HL-60 (cell line): ENCODE results near the gene SLC5A2.

Source experiments
- DNase-seq, 2 experiments: peaks; one replicate each; pipeline ENCODE4 v3.0.0-alpha.2; 2010 to 2020; ENCODE audit warnings: low read depth in 1 of 2, low spot score in 1 of 2
- H3K27ac ChIP-seq: fragments of 250-450 bp; sonication (Bioruptor Pico); replicated peaks from 2 replicates; pipeline ENCODE4 v1.5.1; 2020; ENCODE audit warnings: mild to moderate bottlenecking, moderate library complexity
- H3K27me3 ChIP-seq: fragments of 250-450 bp; sonication (Bioruptor Pico); 2 replicates; pipeline ENCODE4 v1.5.1; 2021; ENCODE audit warnings: mild to moderate bottlenecking, moderate library complexity; ENCODE audit not compliant: insufficient read depth, poor library complexity, severe bottlenecking
- H3K4me3 ChIP-seq: replicated peaks from 2 replicates; pipeline ENCODE4 v1.5.1; 2011; ENCODE audit warnings: mild to moderate bottlenecking, control low read depth, low read length; ENCODE audit not compliant: insufficient read depth
- GABPA ChIP-seq: IDR thresholded peaks from 2 replicates; pipeline ENCODE4 v1.6.1; 2012; ENCODE audit warnings: low read depth
- POLR2AphosphoS5 ChIP-seq: IDR thresholded peaks from 2 replicates; pipeline ENCODE4 v1.6.1; 2012; ENCODE audit warnings: low read depth
- SPI1 ChIP-seq: IDR thresholded peaks from 2 replicates; pipeline ENCODE4 v1.6.1; 2012; ENCODE audit warnings: low read depth, mild to moderate bottlenecking, borderline replicate concordance
- long read RNA-seq: library from polyadenylated mRNA; unstranded; transcript quantifications from one replicate; pipeline ENCODE4 v2.0.0, GENCODE V29; 2020
- TF ChIP-seq, protein P1 (sequence below): IDR thresholded peaks from 2 replicates; pipeline ENCODE4 v1.6.1; 2012; ENCODE audit warnings: low read depth; ENCODE audit not compliant: insufficient replicate concordance
- TF ChIP-seq, protein P2 (sequence below): IDR thresholded peaks from one replicate; pipeline ENCODE4 v1.5.1; 2011; ENCODE audit warnings: low read length, control low read depth, inconsistent platforms; ENCODE audit not compliant: insufficient read depth

SLC5A2 gene
- long read RNA-seq, partial matches to known transcripts: 0 of 2 reads
- long read RNA-seq, other reads (novel, unspliced or antisense): 2 of 2 reads

DNA sequence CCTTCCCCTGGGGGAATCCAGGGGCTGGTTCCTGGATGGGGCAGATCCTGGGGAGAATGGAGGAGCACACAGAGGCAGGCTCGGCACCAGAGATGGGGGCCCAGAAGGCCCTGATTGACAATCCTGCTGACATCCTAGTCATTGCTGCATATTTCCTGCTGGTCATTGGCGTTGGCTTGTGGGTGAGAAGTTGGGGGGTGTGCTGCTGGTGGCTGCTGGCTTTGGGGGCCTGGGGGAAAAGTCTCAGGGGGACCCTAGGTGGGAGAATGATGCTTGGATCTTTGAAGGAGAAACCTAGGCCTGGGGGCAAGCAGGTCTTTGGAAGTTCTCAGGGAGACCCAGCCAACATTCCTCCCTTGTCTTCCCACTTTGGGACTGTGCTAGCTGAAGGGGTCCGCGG is at the start of gene SLC5A2:
Gene SLC5A2, plus strand, starts transcription at position 43 of the 400 bp plus-strand sequence. Its CDS starts 14 bp downstream, at position 57.
- TF ChIP-seq, protein P1, sequence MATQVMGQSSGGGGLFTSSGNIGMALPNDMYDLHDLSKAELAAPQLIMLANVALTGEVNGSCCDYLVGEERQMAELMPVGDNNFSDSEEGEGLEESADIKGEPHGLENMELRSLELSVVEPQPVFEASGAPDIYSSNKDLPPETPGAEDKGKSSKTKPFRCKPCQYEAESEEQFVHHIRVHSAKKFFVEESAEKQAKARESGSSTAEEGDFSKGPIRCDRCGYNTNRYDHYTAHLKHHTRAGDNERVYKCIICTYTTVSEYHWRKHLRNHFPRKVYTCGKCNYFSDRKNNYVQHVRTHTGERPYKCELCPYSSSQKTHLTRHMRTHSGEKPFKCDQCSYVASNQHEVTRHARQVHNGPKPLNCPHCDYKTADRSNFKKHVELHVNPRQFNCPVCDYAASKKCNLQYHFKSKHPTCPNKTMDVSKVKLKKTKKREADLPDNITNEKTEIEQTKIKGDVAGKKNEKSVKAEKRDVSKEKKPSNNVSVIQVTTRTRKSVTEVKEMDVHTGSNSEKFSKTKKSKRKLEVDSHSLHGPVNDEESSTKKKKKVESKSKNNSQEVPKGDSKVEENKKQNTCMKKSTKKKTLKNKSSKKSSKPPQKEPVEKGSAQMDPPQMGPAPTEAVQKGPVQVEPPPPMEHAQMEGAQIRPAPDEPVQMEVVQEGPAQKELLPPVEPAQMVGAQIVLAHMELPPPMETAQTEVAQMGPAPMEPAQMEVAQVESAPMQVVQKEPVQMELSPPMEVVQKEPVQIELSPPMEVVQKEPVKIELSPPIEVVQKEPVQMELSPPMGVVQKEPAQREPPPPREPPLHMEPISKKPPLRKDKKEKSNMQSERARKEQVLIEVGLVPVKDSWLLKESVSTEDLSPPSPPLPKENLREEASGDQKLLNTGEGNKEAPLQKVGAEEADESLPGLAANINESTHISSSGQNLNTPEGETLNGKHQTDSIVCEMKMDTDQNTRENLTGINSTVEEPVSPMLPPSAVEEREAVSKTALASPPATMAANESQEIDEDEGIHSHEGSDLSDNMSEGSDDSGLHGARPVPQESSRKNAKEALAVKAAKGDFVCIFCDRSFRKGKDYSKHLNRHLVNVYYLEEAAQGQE: no peak
- TF ChIP-seq SPI1: no peak
- TF ChIP-seq POLR2AphosphoS5: no peak
- TF ChIP-seq, protein P2, sequence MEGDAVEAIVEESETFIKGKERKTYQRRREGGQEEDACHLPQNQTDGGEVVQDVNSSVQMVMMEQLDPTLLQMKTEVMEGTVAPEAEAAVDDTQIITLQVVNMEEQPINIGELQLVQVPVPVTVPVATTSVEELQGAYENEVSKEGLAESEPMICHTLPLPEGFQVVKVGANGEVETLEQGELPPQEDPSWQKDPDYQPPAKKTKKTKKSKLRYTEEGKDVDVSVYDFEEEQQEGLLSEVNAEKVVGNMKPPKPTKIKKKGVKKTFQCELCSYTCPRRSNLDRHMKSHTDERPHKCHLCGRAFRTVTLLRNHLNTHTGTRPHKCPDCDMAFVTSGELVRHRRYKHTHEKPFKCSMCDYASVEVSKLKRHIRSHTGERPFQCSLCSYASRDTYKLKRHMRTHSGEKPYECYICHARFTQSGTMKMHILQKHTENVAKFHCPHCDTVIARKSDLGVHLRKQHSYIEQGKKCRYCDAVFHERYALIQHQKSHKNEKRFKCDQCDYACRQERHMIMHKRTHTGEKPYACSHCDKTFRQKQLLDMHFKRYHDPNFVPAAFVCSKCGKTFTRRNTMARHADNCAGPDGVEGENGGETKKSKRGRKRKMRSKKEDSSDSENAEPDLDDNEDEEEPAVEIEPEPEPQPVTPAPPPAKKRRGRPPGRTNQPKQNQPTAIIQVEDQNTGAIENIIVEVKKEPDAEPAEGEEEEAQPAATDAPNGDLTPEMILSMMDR: no peak
- H3K27me3 ChIP-seq: no peaks in the 10 kb centered on the region
- DNase-seq: no peak
- H3K27ac ChIP-seq: no peak within 1 kb of the TSS
- H3K4me3 ChIP-seq: no peak within 1 kb of the TSS

DNA sequence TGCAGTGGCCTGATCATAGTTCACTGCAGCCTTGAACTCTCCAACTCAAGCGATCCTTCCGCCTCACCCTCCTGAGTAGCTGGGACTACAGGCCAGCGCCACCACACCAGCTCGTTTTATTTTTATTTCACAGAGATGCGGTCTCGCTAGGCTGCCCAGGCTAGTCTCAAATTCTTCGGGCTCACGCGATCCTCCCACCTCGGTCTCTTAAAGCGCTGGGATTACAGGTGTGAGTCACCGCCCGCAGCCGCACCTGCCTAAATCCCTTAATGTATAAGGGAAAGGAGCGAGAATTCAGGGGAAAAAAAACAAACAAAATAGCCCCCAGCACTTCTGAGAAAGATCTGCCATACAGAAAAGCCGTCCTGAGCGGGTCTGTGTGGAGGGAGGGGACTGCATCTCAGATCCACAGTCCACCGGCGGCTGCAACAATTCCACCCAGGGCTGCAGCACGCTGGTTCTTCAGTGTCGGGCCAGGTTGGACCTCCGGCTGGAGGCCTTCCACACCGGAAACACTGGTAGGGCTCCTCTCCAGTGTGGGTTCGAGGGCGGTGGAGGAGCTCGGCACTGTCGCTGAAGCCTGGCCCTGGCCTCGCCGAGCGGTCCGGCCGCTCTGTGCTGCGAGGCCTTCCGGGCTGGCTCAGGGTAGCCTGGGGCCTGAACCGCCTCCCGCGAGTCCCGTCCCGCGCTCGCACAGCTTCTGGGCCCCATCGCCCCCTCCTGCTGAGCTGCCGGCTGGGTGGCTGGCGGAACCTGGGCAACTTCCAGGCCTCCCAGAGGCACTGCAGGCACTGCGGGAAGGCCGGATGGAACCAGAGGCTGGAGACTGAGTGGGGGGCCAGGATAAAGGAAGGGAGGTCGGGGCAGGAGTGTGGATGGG is 47.3 kb upstream of the SLC5A2 start:
- no peak overlapping the region for H3K27ac ChIP-seq
- no peak for DNase-seq

DNA sequence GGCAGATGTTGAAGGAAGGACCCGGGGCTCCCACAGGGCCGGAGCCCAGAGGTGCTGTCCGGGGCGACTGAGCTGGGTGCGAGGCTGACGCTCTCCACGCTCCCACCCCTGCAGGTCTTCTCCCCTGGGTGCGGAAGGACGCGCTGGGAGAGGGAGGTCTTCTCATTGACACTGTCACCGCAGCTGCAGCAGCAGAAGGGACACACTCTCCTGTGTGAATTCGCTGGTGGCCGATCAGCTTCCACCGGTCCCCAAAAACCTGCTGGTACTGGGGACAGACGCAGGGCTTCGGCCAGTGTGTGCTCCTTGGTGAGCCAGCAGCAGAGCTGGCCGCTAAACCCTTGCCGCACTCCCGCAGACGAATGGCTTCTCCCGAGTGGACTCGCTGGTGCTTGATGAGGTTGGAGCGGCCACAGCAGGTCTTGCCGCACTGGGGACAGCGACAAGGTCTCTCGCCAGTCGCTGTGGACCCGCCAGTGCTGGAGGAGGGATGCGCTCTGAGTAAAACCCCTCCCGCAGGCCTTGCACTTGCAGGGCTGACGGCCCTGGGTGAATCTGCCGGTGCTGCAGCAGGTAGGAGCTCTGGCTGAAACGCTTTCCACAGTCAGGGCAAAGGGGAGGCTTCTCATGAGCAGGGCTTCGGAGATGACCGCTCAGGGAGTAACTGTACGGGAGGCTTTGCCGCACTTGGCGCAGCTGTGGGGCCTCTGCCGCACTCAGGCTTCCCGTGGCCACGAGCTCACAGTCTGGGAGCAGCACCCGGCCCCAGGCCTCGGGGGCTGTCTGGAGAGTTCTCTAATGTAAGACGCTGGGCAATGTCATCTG is 46.5 kb upstream of the SLC5A2 start:
- Histone ChIP-seq H3K27me3 (no peaks in the 10 kb centered on the region), H3K27ac (no peak overlapping the region), H3K4me3 (no peak overlapping the region)
- no peak for DNase-seq
- TF ChIP-seq, protein P1: no peak
- TF ChIP-seq, protein P2: no peak
- no peak for TF ChIP-seq GABPA
- TF ChIP-seq SPI1: no peak
- no peak for TF ChIP-seq POLR2AphosphoS5

More for the DNA sequence above, 47.3 kb upstream of the SLC5A2 start:
- no peak for TF ChIP-seq SPI1
- TF ChIP-seq, protein P1: no peak
- no peak for TF ChIP-seq GABPA
- TF ChIP-seq POLR2AphosphoS5: no peak
- TF ChIP-seq, protein P2: no peak
- Histone ChIP-seq H3K4me3 (no peak overlapping the region), H3K27me3 (no peaks in the 10 kb centered on the region)
